GM12873 (cell line): ENCODE results near the gene SETBP1.

ENCODE experiments used
- TF ChIP-seq, protein P1 (sequence below): IDR thresholded peaks from 2 replicates; pipeline ENCODE4 v1.5.1; 2012; ENCODE audit warnings: low read depth, mild to moderate bottlenecking, moderate library complexity, low read length, control low read depth; ENCODE audit not compliant: insufficient read depth; ENCODE audit errors: missing control alignments

Gene SETBP1

GRCh38 chr18:44828080-44828479, 147.4 kb downstream of the SETBP1 start:
- TF ChIP-seq, protein P1, sequence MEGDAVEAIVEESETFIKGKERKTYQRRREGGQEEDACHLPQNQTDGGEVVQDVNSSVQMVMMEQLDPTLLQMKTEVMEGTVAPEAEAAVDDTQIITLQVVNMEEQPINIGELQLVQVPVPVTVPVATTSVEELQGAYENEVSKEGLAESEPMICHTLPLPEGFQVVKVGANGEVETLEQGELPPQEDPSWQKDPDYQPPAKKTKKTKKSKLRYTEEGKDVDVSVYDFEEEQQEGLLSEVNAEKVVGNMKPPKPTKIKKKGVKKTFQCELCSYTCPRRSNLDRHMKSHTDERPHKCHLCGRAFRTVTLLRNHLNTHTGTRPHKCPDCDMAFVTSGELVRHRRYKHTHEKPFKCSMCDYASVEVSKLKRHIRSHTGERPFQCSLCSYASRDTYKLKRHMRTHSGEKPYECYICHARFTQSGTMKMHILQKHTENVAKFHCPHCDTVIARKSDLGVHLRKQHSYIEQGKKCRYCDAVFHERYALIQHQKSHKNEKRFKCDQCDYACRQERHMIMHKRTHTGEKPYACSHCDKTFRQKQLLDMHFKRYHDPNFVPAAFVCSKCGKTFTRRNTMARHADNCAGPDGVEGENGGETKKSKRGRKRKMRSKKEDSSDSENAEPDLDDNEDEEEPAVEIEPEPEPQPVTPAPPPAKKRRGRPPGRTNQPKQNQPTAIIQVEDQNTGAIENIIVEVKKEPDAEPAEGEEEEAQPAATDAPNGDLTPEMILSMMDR, result no peak

DNA sequence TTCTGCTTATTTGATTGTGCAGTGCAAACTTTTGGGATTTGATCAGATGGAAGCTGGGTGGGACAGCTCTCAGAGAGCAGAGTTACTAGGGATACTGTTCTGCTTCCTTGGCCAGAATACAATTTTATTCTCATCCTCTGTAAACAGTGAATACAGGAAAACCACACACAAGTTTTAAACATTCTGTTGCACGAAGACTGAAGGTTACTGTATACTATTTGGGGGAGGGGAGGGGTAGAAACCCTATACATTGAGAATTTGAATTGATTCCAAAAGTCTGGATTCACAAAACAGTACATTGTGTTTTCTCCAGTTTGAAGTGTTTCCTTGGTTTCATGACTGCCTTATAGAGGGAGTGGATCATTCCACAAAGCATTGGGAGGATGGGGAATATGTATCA, 149.9 kb downstream of the SETBP1 start:
- TF ChIP-seq, protein P1, result no peak

GRCh38 chr18:44833786-44834185, 153.1 kb downstream of the SETBP1 start:
- TF ChIP-seq, protein P1, result no peak

DNA sequence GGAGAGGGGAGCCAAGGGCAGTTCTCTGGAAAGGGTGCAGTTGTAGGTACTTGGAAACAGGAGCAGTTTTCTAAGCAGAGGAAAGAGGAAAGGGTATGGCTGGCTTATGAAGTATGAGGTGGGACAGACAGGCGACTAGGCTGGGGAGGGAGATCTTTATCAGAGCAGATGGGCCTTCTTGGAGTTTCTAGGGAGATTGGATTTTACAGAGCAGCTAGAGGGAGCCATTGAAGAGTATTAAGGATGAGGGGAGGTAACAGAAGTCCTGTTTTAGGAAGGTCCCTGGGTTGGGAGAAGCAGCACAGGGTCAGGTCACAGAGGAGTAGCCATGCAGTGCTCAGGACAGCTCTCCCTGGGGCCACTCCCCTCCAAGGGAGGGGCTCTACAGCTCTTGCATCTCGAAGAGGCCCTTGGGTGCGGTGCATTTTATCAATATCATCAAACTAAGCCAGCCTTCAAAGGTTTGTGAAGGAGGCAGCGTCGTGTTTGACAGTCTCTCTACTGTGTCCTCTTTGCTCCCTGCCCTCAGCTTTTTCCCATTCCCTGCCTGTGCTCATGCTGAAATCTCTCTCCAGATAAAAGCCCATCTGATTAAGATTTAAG, 154.3 kb downstream of the SETBP1 start:
- TF ChIP-seq, protein P1, result no peak

- TF ChIP-seq, protein P1, result no peak
These were observed 155.0 kb downstream of the SETBP1 start for GRCh38 chr18:44835703-44836102.

GRCh38 chr18:44836263-44836662, 155.6 kb downstream of the SETBP1 start:
- TF ChIP-seq, protein P1, result no peak

DNA sequence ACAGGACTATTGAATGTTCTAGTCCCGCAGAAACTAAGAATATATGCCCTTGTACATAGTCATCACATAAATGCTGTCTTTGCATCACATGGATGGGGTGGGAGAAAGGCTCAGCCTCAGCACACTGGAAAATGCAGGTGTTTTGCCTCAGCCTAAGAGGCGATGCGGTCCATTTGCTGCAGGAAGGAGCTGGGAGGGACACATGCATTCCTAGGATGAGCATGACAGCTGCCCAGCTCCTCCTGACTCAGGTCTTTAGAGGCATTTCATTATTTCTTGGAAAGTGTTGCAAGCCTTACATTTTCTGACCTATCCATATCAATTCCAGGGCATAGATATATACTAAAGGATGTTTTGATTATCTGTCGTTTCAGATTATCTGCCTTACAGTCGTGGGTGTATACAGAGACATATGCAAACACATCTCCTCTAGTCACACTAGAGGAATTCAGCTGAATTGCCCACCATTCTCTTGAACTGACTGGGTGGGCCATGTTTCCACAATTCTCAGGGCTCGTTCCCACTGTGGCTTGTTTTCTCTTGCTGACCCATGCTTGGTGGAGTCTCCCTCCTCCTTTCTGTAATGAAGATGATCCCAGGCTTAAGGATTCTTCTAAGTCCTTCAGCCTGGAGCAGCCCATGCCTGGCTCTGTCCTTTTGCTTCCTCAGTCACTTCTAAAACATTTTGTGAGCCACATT, 156.9 kb downstream of the SETBP1 start:
- TF ChIP-seq, protein P1, result no peak
